HG02981 (cell line): Measurements from ENCODE around the gene FFAR1.
"Not testable (repeated sequence)": the region's sequence is repeated elsewhere in the genome, so short reads cannot be mapped to it uniquely, and the experiment has no call there.

Source experiments
- ATAC-seq: cut with Tn5 transposase; IDR thresholded peaks from one replicate; pipeline ENCODE4 v1.9.1; 2021; ENCODE audit warnings: mild to moderate bottlenecking, moderate library complexity; ENCODE audit not compliant: unreplicated experiment

The FFAR1 gene

GRCh38 chr19:35341006-35341405 lies 6.7 kb upstream of the FFAR1 start:
- ATAC-seq: no peak

- ATAC-seq: no peak
Observed at GRCh38 chr19:35341565-35342225, 6.0 kb upstream of the FFAR1 start.

- no peak for ATAC-seq
Observed at GRCh38 chr19:35342430-35342829, 5.3 kb upstream of the FFAR1 start.

GRCh38 chr19:35344511-35345031 lies 3.1 kb upstream of the FFAR1 start:
- no peak for ATAC-seq

- ATAC-seq: no peak
Observed at GRCh38 chr19:35345671-35346111, 2.0 kb upstream of the FFAR1 start.

- ATAC-seq: no peak
Observed at GRCh38 chr19:35346193-35347052, 1.3 kb upstream of the FFAR1 start.

- ATAC-seq: no peak
Observed at GRCh38 chr19:35347930-35348298, 212 bp downstream of the FFAR1 start.

- ATAC-seq: no peak
Observed at GRCh38 chr19:35348911-35349611, 1.4 kb downstream of the FFAR1 start.

- no peak for ATAC-seq
Observed at GRCh38 chr19:35349614-35350521, 2.2 kb downstream of the FFAR1 start.

- no peak for ATAC-seq
Observed at GRCh38 chr19:35350591-35350990, 2.9 kb downstream of the FFAR1 start.

GRCh38 chr19:35351411-35352176 lies 3.9 kb downstream of the FFAR1 start:
- ATAC-seq: no peak

GRCh38 chr19:35352177-35352447 lies 4.4 kb downstream of the FFAR1 start:
- no peak for ATAC-seq

- no peak for ATAC-seq
Observed at GRCh38 chr19:35352448-35353304, 5.0 kb downstream of the FFAR1 start.

- no peak for ATAC-seq
Observed at GRCh38 chr19:35353635-35354034, 5.9 kb downstream of the FFAR1 start.

GRCh38 chr19:35354898-35355297 lies 7.2 kb downstream of the FFAR1 start:
- ATAC-seq: no peak

- ATAC-seq: no peak
Observed at GRCh38 chr19:35355791-35356460, 8.2 kb downstream of the FFAR1 start.

- no peak for ATAC-seq
Observed at GRCh38 chr19:35357867-35358573, 10.3 kb downstream of the FFAR1 start, which contains the start of gene FFAR3. Gene FFAR3, plus strand, starts transcription at chr19:35358460. Its CDS starts 431 bp downstream, at chr19:35358891.

- not testable (repeated sequence) for ATAC-seq
Observed at GRCh38 chr19:35358834-35359233, 11.1 kb downstream of the FFAR1 start.
